Stimulated activated CD8-positive, alpha-beta memory T cell treated with anti-CD3 and anti-CD28 coated beads, Interleukin-15, amount 100 ng/mL, for 1 hour (primary cell): ENCODE data around the gene ZBED5.

Source experiments
- DNase-seq: peaks from one replicate; pipeline ENCODE4 v3.0.0-alpha.2; 2020; ENCODE audit warnings: low read depth

The ZBED5 gene

GRCh38 chr11:10878408-10879214, 20.8 kb upstream of the ZBED5 start:
- no peak for DNase-seq

- no peak for DNase-seq
Measured at GRCh38 chr11:10876158-10876557, 18.3 kb upstream of the ZBED5 start.

DNA sequence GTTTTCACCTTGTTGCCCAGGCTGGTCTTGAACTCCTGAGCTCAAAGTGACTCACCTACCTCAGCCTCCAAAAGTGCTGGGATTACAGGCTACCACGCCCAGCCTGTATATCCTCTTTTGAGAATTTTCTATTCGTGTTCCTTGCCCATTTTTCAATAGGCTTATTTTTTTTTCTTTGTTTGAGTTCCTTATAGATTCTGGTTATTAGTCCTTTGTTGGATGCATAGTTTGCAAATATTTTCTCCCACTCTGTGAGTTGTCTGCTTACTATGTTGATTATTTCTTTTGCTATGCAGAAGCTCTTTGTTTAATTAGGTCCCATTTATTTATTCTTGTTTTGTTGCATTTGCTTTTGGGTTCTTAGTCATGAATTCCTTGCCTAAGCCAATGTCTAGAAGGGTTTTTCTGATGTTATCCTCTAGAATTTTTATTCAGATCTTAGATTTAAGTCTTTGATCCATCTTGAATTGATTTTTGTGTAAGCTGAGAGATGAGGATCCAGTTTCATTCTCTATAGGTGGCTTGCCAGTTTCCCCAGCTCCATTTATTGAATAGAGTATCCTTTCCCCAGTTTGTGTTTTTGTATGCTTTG, 17.7 kb upstream of the ZBED5 start:
- DNase-seq = no peak

- no peak for DNase-seq
Measured at GRCh38 chr11:10872097-10872496, 14.2 kb upstream of the ZBED5 start.

DNA sequence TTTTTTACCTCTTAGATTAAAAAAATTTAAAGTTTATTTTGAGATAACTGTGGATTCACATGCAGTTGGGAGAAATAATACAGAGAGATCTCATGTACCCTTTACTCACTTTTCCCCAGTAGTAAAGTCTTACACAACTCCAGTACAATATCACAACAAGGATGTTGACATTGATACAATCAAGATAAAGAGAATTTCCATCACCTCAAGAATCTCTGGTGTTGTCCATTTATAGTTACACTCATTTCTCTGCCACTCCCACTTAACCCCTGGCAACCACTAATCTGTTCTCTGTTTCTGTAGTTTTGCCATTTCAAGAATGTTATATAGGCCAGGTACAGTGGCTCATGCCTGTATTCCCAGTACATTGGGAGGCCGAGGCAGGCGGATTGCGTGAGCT, 10.5 kb upstream of the ZBED5 start:
- no peak for DNase-seq

DNA sequence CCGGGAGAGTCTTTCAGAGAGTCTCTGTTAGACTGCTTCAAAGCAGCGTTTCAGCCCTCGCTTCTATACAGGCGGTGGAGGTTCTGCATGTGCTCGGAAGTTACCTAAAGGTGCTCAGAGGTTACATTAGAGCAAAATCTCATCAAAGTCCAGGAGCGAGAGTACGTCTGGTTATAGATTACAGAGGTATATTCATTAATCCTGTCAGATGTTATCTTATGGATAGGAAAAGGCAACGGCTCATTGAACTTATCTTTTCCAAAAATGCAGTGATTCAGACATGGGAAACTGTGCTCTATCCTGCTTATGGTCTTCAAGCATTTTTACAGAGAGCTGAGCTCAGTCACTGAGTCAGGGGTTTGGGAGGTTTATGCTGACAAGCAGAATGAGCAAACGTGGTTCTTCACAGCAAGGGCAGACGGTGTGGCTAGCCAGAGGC, 9.1 kb upstream of the ZBED5 start:
- DNase-seq = no peak

- DNase-seq = no peak
Measured at GRCh38 chr11:10865837-10866270, 8.0 kb upstream of the ZBED5 start.

- DNase-seq = no peak
Measured at GRCh38 chr11:10864688-10865087, 6.8 kb upstream of the ZBED5 start.

DNA sequence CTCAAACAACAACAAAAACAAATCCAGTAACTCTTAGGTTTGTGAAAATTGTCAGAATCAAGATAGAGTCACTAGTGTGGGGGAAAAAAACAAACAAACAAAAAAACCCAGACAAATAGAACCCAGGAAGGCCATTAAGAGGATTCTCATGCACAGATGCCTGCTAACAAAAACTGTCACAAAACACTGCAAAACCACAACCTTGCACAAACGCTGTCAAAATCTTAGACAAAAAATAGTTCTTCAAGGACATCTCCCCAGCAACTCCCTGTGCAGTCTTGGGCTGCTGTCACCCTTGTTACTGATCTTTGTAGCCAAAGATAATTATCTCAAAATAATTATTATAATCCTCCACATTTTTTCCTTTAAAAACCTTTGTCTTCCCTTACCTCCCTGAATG, 4.6 kb upstream of the ZBED5 start:
- DNase-seq = no peak

DNA sequence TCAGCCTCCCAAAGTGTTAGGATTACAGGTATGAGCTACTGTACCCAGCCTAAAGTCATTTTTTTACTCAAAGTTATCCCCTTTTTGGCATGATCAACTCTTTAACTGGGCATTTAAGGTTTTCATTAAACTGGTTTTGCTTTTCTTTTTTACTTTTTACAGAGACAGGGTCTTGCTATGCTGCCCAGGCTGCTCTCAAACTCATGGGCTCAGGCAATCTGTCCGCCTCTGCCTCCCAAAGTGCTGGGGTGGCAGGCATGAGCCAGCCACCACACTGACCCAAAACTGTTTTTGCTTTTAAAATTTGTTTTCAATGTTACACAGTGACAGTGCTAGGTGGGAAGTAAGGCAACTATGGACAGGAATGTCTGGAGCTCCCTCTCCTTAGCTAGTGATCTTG, 3.9 kb upstream of the ZBED5 start:
- DNase-seq = no peak

DNA sequence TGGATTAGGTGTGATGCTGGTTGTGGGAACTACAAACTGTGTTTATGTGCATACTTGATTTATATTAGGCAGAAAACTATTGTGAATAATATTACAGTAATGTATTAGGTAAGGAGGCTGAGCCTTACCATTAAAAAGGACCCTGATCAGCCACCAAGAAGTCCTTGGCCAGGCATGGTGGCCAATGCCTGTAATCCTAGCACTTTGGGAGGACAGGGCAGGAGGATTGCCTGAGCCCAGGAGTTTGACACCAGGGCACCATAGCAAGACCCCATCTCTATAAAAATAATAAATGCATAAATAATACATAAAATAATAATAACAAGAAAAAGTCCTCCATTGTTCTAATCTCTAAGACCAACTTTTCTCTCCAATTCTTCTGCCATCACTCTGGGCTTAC, 3.2 kb upstream of the ZBED5 start:
- DNase-seq = no peak

DNA sequence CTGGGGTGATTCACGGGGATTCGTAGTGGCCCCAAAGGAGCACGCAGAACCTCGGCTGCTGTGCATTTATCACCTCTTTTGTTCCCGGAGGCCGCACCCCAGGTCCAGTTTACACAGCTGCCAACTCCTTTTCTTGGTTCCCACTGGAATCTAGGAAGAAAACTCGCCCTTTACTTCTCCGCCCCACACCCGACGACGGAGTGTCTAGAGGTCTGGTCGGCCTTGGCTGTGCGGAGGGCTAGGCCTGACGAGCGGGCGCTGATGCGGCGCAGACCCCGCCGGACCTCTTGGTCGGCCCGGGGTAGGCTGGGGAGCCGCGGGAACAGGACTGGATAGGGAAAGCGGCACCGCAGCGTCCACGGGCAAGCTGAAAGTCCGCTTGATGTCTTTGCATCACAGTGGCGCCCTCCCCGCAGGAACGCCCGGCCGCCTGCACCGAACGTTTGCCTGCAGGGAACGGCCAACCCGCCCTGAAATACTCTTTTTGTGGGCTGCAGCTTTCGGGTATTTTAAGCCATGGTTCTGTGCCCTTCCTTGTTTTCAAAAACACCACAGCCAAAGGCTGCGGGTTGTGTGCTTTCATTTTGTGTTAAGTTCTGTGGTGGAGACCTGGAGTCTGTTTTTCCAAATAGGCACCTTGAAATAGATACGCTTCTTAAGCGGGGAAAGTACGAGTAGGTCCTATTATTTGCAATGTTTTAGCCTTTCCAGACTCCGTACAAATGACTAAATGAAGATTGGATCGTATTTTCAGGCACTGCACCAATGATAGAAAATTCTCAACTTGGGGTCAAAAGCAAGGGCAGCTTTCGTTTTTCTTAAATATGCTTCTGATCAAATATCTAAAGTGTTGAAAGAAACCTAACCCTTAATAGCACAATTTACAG, 829 bp upstream of the ZBED5 start:
- DNase-seq = peak; percentile 6

GRCh38 chr11:10857459-10857708, 469 bp downstream of the ZBED5 start:
- DNase-seq = peak; percentile 16

- no peak for DNase-seq
Measured at GRCh38 chr11:10856689-10857458, 979 bp downstream of the ZBED5 start.

DNA sequence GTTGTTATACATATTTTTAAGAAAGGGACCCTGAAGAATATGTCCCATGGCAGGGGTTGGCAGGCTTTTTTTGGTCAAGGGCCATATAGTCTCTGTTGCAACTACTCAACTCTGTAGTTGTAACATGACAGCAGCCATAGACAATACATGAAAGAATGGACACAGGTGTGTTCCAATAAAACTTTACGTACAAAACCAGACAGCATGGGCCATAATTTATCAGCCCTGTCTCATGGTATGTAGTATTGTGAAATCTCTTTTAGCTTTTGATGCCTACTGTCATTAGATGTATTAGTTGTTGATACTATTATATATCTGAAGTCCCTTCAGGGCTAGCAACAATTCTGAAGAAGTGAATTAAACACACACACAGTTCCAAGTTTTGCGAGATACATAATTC, 2.6 kb downstream of the ZBED5 start:
- DNase-seq = no peak

- no peak for DNase-seq
Measured at GRCh38 chr11:10847960-10848860, 9.6 kb downstream of the ZBED5 start.

DNA sequence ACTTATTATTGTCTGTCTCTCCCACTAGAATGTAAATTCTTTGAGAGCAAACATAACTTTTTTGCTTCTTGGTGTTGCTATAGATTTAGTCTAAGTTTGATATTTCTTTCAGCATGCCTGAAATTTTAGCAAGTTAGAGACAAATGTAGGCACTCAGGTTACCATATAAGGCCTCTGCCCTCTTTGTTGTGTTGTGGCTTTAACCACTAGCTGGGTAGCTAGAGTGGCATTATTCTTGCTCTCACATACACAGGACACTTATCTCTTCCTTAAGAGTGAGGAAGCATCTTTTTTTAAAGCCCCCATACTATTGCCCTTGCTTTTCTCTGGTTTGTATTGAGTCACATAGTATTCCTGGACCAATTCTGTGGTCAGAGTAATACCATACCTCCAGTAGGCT, 11.2 kb downstream of the ZBED5 start:
- DNase-seq = no peak

- DNase-seq = no peak
Measured at GRCh38 chr11:10845589-10845988, 12.3 kb downstream of the ZBED5 start.

DNA sequence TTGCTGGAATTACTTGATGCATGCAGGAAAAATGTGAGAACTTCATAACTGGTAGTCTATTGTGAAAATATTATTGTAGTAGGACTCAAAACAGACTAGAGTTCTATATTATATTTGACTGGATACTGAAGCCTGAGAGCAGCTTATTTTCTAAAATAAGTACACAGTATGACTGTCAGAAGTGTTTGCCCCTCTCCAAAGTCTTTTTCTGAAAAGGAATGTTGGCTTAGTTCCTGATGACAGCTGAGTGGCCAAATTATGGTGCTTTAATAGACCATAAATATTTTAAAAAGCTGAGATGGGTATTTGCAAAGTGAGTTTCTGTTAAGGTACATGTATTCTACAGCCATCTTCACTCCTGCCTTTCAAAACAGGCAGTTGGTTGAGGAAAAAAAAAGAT, 13.1 kb downstream of the ZBED5 start:
- no peak for DNase-seq

DNA sequence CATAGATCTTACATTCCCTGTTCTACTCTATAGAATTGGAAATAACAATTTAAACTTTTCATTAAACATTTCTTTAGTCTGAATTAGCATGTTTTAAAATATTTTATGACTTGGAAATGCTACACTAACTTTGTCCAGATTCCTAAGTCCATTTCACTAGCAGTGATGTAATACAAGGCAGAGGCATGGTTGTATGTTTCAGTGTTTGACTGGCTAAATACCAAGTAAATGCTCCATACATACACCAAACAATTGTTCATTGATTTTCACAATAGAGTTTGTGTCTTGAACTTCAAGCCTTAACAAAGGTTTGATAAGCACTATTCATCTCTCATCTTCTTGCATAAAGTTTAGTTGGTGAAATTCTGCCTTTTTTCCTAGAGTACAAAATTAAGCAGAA, 13.5 kb downstream of the ZBED5 start:
- DNase-seq = no peak

GRCh38 chr11:10838881-10839280, 19.0 kb downstream of the ZBED5 start:
- DNase-seq = no peak
